Left lung (tissue), 10 donors: ENCODE data around the gene GINS1. TPM values are rescaled to one million over a fixed set of nuclear protein-coding genes. Genes with fewer than 3 reads are reported as not detected.

ENCODE experiments used
- ATAC-seq: fragments of 200-7000 bp; cut with Tn5 transposase; one replicate; pipeline ENCODE4 v1.9.1; 2020; ENCODE audit warnings: moderate library complexity
- DNase-seq, 4 donors: peaks; one replicate each; pipeline ENCODE4 v3.0.0-alpha.2; 2013 to 2020
- H3K27ac ChIP-seq, 2 donors: fragments of 200-600 bp; sonication (generic) in 1 of 2; one replicate each; pipeline versions ENCODE4 v1.5.0 to v1.8.0; 2020 to 2021
- H3K27me3 ChIP-seq, 2 donors: fragments of 200-600 bp; sonication (generic) in 1 of 2; one replicate each; pipeline versions ENCODE4 v1.5.0 to v1.8.0; 2020 to 2021
- H3K36me3 ChIP-seq, 2 donors: fragments of 200-600 bp; sonication (generic) in 1 of 2; one replicate each; pipeline versions ENCODE4 v1.5.0 to v1.8.0; 2020 to 2021
- H3K4me1 ChIP-seq, 2 donors: fragments of 200-600 bp; one replicate each; pipeline ENCODE4 v1.8.0; 2021
- H3K4me3 ChIP-seq, 2 donors: fragments of 200-600 bp; sonication (generic) in 1 of 2; one replicate each; pipeline versions ENCODE4 v1.5.0 to v1.8.0; 2020 to 2021; ENCODE audit warnings: mild to moderate bottlenecking in 1 of 2
- H3K9me3 ChIP-seq, 2 donors: fragments of 200-600 bp; sonication (generic) in 1 of 2; one replicate each; pipeline versions ENCODE4 v1.5.0 to v1.8.0; 2020 to 2021
- CTCF ChIP-seq, 2 donors: fragments of 200-600 bp; sonication (generic) in 1 of 2; IDR thresholded peaks; one replicate each; pipeline versions ENCODE4 v1.5.0 to v1.8.0; 2021; ENCODE audit warnings: antibody characterized with exemption in 2 of 2
- intact Hi-C, 2 donors: fragments of 100-400 bp; cut with DNase I; formaldehyde crosslinking; loops; one replicate each; pipeline versions ENCODE4 v1.11.2 to v1.14.2; 2022
- polyA plus RNA-seq, 6 donors: library from polyadenylated mRNA; unstranded; fragments of 120-200 nt; gene quantifications; one replicate each; pipeline ENCODE4 v1.2.1, GENCODE V29; 2013; ENCODE audit not compliant: insufficient read length in 6 of 6
- total RNA-seq, 2 donors: library from RNA; stranded (reverse); fragmentation: NEBNext Ultra II Directional; extraction: Animal tissue kit (Norgen Biotek cat#: 25700); gene quantifications; one replicate each; pipeline ENCODE4 v1.2.1, GENCODE V29; 2021
- donor health status: DM: no; HTN: yes; CAD: no.
- donor health status: DM: no; HTN: no; CAD: no.

The GINS1 gene
- total and polyA plus RNA-seq, 8 donors, result 4.8 to 22.9 (median 15.5) TPM

- no peak for TF ChIP-seq CTCF (IDR thresholded peaks at IDR 0.05)
- Histone ChIP-seq H3K9me3 (no peaks in the 10 kb centered on the region), H3K27me3 (no peaks in the 10 kb centered on the region), H3K4me1 (no peaks in the 10 kb centered on the region), H3K27ac (no peak overlapping the region), H3K4me3 (no peak overlapping the region), H3K36me3 (peaks cover 0 to 11% of the 10 kb centered on the region in 2 donors)
- ATAC-seq, result no peak
- intact Hi-C loops, result no loop called here
- DNase-seq, result peak in 1 of 4 donors; percentile 28
Observed at GRCh38 chr20:25457886-25458680, 50.6 kb downstream of the GINS1 start.

GRCh38 chr20:25459111-25459830 is 51.8 kb downstream of the GINS1 start:
- DNase-seq (peak in 1 of 4 donors; percentile 23), ATAC-seq (no peak)
- intact Hi-C loops, result no loop called here
- Histone ChIP-seq H3K9me3 (no peaks in the 10 kb centered on the region), H3K4me3 (no peak overlapping the region), H3K36me3 (peaks cover 0 to 1% of the 10 kb centered on the region in 2 donors), H3K4me1 (no peaks in the 10 kb centered on the region), H3K27ac (no peak overlapping the region), H3K27me3 (no peaks in the 10 kb centered on the region)
- TF ChIP-seq CTCF (IDR thresholded peaks at IDR 0.05), result no peak

- no peak for TF ChIP-seq CTCF (IDR thresholded peaks at IDR 0.05)
- Histone ChIP-seq H3K27me3 (no peaks in the 10 kb centered on the region), H3K9me3 (no peaks in the 10 kb centered on the region), H3K4me1 (no peaks in the 10 kb centered on the region), H3K36me3 (no peaks in the 10 kb centered on the region), H3K27ac (no peak overlapping the region), H3K4me3 (no peak overlapping the region)
- intact Hi-C loops, result no loop called here
- ATAC-seq (no peak), DNase-seq (peak in 1 of 4 donors; percentile 26)
Observed at GRCh38 chr20:25459916-25460535, 52.6 kb downstream of the GINS1 start.

GRCh38 chr20:25460566-25461280 is 53.2 kb downstream of the GINS1 start:
- intact Hi-C loops, result no loop called here
- peak in 1 of 4 donors; percentile 30 for DNase-seq

More at GRCh38 chr20:25460566-25461280, 53.2 kb downstream of the GINS1 start:
- H3K9me3 ChIP-seq, result no peaks in the 10 kb centered on the region
- no peaks in the 10 kb centered on the region for H3K4me1 ChIP-seq
- no peak overlapping the region for H3K27ac ChIP-seq
- no peak for ATAC-seq
- H3K4me3 ChIP-seq, result no peak overlapping the region
- no peak for TF ChIP-seq CTCF (IDR thresholded peaks at IDR 0.05)
- H3K27me3 ChIP-seq, result no peaks in the 10 kb centered on the region
- H3K36me3 ChIP-seq, result no peaks in the 10 kb centered on the region
